Measurements from ENCODE around the gene TMEM121B.

The TMEM121B gene

DNA sequence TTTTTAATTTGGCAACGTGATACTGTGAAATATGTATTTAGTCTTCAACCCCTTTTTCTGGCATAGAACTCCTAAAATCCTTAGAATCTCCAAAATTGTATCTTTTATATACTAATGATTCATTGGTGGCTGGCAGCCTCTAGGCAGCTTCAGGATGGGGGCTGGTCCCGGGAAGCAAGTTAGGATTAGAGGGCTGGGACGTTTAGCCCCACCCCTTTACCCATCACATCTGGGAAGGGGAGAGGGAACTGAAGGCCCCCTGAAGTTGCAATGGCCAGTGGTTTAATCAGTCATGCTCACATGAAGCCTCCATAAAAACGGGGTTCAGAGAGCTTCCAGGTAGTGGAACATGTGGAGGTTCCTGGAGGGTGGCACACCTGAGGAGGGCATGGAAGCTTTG lies 29.3 kb downstream of the TMEM121B start:
- no peak for DNase-seq (ENCODE audit: low read depth in 2 of 2)

GRCh38 chr22:17090550-17090949 lies 30.6 kb downstream of the TMEM121B start:
- no peak for DNase-seq (ENCODE audit: low read depth in 2 of 2)

DNA sequence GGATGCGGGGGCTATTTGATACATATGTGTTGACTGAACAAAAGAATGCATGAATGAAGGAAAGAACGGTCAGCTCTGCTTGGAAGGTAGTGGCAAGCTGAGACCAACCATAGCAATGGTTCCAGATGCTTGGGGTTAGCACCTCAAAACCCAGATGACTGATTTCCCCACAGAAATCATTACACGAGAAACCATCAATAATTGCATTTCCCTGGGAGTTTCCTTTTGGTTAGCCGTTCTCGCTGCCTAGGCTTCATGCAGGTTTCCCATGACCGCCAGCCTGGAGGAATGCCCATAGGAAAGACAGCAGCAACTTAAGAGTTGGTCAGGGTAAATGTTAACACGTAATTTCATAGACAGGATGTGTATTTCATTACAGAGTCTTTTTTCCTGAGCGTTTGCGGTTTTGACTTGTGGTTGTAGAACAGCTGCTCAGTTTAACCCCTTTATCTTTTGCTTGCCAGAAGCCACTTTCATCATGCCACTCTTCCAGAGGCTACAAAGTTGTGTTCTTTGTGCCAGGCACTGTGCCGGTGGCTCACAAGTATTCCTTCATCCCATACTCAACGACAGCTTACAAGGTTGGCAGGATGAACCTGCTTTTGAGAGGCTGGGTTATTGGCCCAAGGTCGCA lies 33.5 kb downstream of the TMEM121B start:
- no peak for DNase-seq (ENCODE audit: low read depth in 2 of 2)

DNA sequence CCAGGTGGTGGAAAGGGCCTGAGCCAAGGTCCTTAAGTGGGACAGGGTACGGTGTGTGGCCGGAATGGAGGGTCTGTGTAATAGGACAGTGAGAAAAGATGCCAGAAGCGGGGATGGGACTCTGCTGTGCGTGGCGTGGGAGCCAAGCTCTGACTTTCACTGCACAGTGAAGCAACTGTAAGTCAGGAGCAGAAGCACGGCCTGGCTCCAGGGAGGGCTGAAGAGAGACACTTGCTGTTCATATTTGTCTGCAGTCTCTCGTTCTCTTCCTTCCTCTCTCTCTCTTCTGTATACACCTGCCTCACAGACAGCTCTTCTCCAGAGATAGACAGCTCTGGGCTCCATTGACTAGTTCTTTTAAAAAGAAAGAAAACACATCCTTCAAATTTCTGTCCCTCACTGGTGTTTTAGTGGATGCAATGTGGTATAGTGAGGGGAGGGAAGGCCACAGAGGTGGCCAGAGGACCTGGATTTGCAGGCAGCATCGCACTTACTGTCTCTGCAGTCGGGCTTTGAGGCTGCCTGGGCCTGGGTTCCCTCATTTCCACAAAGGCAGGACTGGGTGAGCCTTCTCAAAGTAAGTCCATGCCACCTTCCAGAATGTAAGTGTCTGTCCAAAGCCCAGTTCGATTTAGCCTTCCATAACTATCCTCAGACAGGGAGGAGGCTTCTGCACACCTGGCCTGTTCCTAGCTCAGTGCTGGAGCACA lies 34.2 kb downstream of the TMEM121B start:
- no peak for DNase-seq (ENCODE audit: low read depth in 2 of 2)

DNA sequence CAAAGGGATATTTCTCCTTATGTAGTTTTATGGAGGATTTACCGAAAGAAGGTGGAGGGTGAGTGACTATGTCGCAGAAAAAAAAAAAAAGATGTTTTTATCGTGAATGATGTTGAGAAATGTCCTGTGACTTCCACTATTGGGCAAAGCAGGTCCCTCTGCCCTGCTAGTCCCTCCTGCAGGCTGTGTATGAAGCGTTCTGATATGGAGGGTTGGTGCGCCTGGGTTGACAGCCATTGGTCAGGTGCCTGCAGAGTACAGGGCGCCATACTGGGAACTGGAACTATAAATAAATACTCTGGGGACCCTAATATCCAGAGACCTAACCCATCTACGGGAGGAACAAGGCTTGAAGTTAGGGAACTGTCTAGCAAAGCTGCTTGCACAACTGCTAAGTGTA lies 34.9 kb downstream of the TMEM121B start:
- no peak for DNase-seq (ENCODE audit: low read depth in 2 of 2)

DNA sequence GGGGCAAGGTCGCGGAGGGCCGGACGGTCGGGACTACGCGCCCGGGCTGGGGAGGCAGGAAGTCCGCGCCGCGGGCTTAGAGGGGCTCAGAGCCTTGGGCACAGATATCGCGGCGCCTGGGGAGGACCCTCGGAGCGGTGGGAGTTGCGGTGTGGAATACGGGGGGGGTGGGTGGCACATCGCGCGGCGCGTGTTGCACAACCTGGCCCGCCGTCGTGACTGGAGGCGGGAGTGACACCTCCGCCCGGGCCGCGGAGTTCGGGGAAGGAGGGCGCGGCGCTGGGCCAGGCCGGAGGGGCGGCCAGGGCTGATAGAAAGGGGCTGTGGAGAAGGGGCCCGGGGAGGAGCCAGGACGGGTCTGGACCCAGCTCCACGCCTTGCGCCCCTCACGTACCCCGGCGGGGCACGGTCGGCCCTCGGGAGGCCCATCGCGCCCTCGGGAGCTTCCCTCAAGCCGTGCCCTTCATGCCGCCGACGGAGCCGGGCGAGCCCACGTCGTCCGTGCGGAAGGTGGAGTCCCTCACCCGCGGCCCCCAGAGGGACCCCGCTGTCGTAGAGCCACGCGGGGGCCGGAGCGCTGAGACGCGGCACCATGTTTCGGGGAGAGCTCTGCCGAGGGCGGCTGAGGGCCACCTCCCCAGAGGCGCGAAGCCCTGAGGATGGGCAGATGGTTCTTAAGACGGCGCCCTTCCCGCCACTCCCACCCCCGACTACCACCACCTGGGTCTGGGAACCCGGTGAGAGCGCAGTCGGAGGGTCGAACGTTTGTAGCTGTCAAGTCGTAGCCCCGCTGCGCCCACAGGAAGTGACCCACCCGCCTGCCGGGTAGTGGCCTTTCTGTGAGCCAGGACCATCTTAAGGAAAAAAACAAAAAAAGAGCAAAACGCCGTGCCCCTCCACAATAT lies 35.6 kb downstream of the TMEM121B start:
- DNase-seq (ENCODE audit: low read depth in 2 of 2): no peak

DNA sequence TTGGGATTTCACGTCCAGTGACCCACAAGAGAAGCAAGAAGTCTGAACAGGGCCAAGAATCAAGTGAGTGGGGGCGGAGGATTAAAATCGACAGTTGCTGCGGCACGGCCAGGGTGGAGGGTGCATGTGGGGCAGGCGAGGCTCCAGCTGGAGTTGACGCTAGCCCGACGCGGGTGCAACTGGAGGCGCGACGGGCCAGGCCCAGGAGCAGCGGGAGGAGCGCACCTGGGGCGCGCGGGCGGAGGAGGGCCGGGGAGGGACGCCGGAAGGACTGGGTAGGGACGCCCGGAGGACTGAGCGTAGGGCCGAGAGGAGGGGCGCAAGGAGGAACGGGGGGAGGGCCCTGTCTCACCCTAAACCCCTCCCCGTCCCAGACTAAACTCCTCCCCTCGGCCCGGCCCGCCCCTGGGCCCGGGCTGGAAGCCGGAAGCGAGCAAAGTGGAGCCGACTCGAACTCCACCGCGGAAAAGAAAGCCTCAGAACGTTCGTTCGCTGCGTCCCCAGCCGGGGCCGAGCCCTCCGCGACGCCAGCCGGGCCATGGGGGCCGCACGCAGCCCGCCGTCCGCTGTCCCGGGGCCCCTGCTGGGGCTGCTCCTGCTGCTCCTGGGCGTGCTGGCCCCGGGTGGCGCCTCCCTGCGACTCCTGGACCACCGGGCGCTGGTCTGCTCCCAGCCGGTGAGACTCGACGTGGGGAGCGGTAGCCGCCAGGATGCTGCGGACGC lies 36.4 kb downstream of the TMEM121B start, which contains the start of gene IL17RA:
IL17RA (plus strand) TSS at position 447 of the 723 bp plus-strand sequence; CDS start at position 539, 92 bp downstream.
- DNase-seq (ENCODE audit: low read depth in 2 of 2): peak; percentile 83 to 92

GRCh38 chr22:17083811-17084441 lies 37.2 kb downstream of the TMEM121B start:
- DNase-seq (ENCODE audit: low read depth in 2 of 2): no peak

GRCh38 chr22:17083255-17083654 lies 37.9 kb downstream of the TMEM121B start:
- no peak for DNase-seq (ENCODE audit: low read depth in 2 of 2)

DNA sequence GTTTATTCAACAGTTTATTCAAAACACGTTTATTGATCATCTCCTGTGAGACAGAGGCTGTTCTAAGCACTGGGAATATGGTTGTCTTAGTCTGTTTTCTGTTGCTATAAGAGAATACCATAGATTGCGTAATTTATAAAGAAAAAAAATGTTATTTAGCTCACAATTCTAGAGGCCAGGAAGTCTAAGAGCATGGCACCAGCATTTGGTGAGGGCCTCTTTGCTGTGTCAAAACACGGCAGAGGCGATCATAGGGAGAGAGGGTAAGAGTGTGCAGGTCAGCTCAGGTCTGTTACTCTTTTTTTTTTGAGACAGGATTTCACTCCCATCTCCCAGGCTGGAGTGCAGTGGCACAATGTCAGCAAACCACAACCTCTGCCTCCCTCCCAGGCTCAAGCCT lies 41.6 kb downstream of the TMEM121B start:
- DNase-seq (ENCODE audit: low read depth in 2 of 2): no peak

GRCh38 chr22:17077255-17077654 lies 43.9 kb downstream of the TMEM121B start:
- DNase-seq (ENCODE audit: low read depth in 2 of 2): no peak

DNA sequence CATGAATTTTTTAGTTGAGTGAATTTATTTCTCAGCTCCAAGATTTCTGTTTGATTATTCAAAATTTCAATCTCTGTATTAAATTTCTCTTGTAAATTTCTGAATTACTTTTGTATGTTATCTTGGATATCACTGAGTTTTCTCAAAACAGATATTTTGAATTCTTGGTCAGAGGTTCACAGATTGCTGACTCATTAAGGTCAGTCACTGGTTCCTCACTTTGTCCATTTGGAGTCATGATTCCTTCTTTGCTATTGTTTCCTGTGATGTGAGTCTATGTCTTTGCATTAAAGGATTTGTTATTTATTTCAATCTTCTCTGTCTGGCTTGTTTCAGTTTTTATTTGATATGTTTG lies 46.5 kb downstream of the TMEM121B start:
- DNase-seq (ENCODE audit: low read depth in 2 of 2): no peak

GRCh38 chr22:17072877-17073276 lies 48.3 kb downstream of the TMEM121B start:
- no peak for DNase-seq (ENCODE audit: low read depth in 2 of 2)
